ENCODE results near the gene PRRG4.
"Not testable (repeated sequence)": the region's sequence is repeated elsewhere in the genome, so short reads cannot be mapped to it uniquely, and the experiment has no call there.

PRRG4 gene

GRCh38 chr11:32829680-32830412 lies at the start of gene PRRG4:
TSS of gene PRRG4 (plus strand) at chr11:32829927. CDS start at chr11:32830530, 603 bp downstream.
- DNase-seq: peak; percentile 82

DNA sequence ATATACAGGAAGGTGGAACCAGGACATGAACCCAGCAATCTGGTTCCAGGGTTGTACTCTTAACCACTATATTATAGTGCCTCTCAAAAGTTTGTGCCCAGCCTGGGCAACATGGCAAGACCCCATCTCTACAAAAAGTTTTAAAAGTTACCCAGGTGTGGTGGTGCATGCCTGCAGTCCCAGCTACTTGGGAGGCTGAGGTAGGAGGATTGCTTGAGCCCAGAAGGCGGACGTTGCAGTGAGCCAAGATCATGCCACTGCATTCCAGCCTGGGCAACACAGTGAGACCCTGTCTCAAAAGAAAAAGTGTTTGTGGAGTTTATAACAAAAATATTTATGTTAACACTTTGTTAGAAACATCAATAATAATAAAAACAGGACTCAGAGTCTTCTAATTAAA lies 48.9 kb upstream of the PRRG4 start:
- DNase-seq: not testable (repeated sequence)

DNA sequence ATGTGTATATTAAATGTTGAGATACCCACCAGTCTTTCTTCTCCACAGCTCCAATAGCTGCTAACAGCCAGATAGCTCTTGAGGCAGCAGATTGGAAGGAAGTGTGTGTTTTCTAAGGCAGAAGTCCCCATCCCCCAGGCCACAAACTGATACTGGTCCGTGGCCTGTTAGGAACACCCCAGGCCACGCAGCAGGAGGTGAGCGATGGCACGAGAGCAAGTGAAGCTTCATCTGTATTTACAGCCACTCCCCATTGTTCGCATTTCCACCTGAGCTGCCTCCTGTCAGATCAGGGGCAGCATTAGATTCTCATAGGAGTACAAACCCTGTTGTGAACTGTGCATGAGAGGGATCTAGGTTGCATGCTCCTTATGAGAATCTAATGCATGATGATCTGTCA lies 48.0 kb upstream of the PRRG4 start:
- no peak for DNase-seq

DNA sequence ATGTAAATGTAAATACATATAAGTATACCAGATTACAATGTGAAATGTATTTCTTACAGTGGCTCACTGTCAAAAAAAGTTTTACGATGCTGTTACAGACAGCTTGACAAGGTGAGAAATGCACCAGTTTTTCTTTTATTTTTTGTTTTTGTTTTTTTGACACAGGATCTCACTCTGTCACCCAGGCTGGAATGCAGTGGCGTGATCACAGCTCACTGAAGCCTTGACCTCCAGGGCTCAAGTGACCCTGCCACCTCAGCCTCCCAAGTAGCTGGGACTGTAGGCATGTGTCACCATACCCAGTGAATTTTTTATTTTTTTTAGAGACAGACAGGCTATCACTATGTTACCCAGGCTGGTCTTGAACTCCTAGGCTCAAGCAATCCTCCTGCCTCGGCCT lies 44.5 kb upstream of the PRRG4 start:
- no peak for DNase-seq

DNA sequence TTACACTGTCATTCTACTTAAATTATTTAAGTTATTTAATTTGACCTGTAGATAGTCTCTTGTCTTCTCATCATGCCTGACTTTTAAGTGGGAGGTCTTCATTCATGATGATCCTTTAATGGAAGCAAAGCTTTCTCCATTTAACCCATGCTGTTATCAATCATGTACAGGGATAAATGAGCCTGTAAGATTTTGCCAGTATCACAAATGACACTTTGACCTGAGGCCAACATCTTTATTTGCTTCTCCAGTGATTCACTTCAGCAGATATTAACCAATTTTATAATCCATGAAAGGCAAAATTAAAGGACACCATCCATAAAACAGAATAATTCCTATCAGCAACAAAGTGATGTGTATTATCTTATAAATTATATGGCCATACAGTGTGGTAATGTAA lies 42.9 kb upstream of the PRRG4 start:
- DNase-seq: no peak

DNA sequence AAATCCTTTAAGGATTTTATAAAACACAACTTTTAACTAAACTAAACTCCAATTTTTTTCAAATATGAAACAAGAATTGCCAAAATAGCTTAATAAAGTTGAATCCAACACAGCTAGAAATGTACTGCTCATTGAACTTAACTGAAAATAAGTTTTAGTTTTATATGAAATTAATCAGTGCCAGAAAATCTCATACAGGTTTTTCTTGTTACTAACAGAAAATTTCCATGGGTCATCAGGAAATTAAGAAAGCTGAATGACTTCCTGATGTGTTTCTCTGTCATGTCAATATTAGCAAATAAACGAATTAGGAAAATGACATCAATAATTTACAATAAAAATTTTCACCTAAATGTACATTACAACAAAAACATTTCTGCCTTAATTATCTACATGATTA lies 38.8 kb upstream of the PRRG4 start:
- DNase-seq: no peak

- no peak for DNase-seq
These were observed 37.4 kb upstream of the PRRG4 start for GRCh38 chr11:32792111-32792947.

- DNase-seq: peak; percentile 50
These were observed 36.7 kb upstream of the PRRG4 start for GRCh38 chr11:32792948-32793475.

- no peak for DNase-seq
These were observed 35.3 kb upstream of the PRRG4 start, which contains the start of gene CCDC73 for GRCh38 chr11:32794439-32794838. TSS of gene CCDC73 (minus strand) at chr11:32794662. CDS start at chr11:32760243, 34,419 bp downstream.

- DNase-seq: no peak
These were observed 33.3 kb upstream of the PRRG4 start for GRCh38 chr11:32796425-32796824.

GRCh38 chr11:32809313-32809712 lies 20.4 kb upstream of the PRRG4 start:
- DNase-seq: peak; percentile 34

- no peak for DNase-seq
These were observed 12.4 kb upstream of the PRRG4 start for GRCh38 chr11:32817181-32817851.

DNA sequence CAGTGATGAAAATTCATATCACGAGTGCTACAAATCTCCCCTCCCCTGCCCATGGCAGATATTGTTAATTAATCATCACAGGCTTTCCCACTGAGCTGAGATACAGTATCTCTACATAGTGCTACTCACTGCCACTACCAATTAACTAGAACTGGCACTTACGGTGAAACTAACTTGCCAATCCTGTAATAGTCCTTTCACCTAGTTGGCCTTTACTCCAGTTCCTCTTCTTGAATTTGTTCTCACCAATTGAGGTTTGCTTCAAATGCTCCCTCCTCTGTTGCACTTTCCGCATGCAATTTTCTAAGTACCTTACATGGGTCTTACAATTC lies 11.9 kb upstream of the PRRG4 start:
- DNase-seq: no peak

- DNase-seq: no peak
These were observed 10.5 kb upstream of the PRRG4 start for GRCh38 chr11:32819187-32819586.

GRCh38 chr11:32820497-32820896 lies 9.2 kb upstream of the PRRG4 start:
- no peak for DNase-seq

DNA sequence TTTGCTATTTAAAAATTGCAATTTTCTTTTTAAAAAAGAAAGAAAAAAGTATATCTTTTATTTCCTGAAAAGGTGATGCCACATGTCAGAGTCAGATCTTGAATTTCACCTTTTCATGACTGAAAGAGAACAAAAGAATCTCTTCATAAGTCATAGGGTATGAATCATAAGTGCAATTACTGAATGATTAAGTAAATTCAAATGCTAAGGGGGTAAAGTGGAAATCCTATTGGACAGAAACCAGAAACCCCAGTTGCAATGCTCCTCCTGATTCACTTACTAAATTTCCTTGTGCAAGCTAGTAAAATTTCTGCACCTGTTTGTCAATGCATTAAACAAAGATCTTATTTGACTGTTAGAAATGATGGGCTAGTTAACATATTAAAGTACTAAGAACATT lies 8.2 kb upstream of the PRRG4 start:
- DNase-seq: no peak

GRCh38 chr11:32821917-32822560 lies 7.7 kb upstream of the PRRG4 start:
- no peak for DNase-seq

GRCh38 chr11:32823617-32824016 lies 6.1 kb upstream of the PRRG4 start:
- not testable (repeated sequence) for DNase-seq

DNA sequence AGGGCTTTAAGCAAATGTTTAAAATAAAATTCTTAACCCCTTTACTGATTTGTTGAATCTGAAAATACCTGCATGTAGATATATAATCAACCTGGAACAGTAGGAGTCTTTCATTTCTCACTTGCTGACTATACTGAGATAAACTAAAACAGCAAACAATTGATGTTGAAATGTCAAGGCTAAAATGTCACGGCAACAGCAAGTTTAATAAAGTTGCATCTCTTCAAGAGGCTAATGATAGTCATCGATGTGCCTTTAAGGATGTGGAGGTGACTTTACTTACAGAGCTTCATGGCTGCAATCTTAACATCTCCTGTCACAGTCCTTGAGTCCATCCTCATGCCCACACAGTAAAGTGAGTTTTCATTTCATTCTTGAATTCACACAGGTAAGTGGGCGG lies 3.6 kb upstream of the PRRG4 start:
- no peak for DNase-seq

DNA sequence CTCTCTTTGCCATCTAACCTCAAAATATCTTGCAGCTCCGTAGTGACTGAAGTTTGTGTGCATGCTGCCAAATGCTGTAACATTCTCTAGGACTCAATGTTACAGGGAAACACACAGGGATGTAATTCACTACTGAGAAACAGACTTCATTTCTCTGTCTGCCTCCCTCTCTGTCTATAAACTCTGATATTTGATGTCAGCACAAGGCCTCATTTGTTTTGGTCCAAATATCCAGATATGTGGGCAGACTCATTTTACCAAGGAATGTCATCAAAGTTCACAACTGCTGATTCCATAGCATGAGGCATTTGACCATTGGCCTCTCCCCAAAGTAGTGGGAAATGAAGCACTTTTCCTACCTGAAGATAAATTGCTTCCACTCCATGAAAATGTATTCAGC lies 2.5 kb upstream of the PRRG4 start:
- DNase-seq: no peak

DNA sequence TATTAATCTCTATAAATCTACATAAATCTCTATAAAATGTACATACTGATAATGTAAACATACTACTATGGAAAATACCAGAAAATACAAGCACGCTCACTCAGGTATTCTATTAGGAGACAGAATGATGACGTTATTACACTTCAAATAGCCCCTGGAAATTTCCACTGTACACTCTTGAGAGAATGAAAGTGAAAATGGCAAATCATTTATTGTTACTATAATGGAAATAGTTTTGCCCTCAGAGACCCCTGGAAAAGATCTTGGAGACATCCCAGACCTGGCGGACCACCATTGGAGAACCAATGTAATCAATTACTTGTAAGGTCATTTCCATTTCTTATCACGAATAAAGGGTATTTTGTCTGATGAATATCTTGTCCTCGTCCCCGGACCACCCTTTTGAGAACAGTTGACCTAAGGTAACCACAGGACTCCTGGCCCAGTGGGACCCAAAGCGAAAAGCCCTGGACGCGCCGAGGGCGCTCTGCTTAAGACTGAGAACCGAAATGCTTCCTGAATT lies 509 bp upstream of the PRRG4 start:
- peak; percentile 82 for DNase-seq

DNA sequence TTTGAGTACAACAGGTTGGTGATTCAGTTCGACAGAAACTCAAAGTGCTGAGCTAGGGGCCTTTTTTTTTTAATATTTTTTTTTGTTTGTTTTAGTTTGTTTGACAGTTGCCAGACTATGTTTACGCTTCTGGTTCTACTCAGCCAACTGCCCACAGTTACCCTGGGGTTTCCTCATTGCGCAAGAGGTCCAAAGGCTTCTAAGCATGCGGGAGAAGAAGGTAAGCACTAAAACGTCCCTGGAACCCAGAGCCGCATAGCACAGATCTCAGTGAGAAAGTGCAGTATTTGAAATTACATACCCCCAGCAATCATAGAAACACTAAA lies 649 bp downstream of the PRRG4 start:
- DNase-seq: peak; percentile 30

DNA sequence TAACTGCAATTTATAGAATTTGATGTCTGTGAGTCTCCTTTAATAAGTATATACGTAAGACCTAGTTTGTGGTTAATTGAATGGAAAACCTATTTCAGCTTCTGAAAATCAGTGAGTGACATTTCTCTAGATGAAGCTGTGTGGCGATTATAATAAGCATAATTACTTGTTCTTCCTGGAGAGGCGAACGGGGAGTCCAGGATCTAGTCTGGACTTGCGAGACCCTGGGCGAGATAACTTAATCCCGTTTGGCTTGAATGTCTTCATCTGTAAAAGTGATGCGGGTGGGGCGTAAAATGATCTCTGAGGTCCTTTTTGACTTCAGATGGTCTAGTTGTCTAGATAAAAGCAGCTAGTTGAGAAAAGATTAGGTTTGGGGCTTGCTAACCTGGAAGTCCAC lies 1.1 kb downstream of the PRRG4 start:
- DNase-seq: no peak

All from NCI-H2029 treated with DMSO at 0.1 percent for 48 hours (cell line).